SK-N-SH treated with all-trans-retinoic acid at 6 μM for 48 hours (cell line): ENCODE data around the gene ANKRD28.
A peak's percentile ranks its signal among the peaks of the same experiment; 100 is the strongest.

Experiments used
- ATAC-seq: fragments of 200-7000 bp; cut with Tn5 transposase; 3 replicates; pipeline ENCODE4 v1.9.1; 2020; ENCODE audit warnings: mild to moderate bottlenecking, moderate library complexity
- ARNTL ChIP-seq: fragments of 450-650 bp; formaldehyde crosslinking; IDR thresholded peaks from 2 replicates; pipeline ENCODE4 v1.5.0; 2020; ENCODE audit warnings: low read depth, mild to moderate bottlenecking, moderate library complexity, borderline replicate concordance
- BACH2 ChIP-seq: fragments of 250-450 bp; sonication (Bioruptor Pico); IDR thresholded peaks from 2 replicates; pipeline ENCODE4 v1.9.0; 2021; ENCODE audit warnings: mild to moderate bottlenecking, borderline replicate concordance
- CREB5 ChIP-seq: fragments of 250-450 bp; sonication (Bioruptor Pico); IDR thresholded peaks from 2 replicates; pipeline ENCODE4 v1.5.1; 2020; ENCODE audit warnings: low read depth, mild to moderate bottlenecking, moderate library complexity
- CSRNP3 ChIP-seq: fragments of 250-450 bp; sonication (Bioruptor Pico); IDR thresholded peaks from 2 replicates; pipeline ENCODE4 v1.5.1; 2021; ENCODE audit warnings: mild to moderate bottlenecking, moderate library complexity
- ESRRG ChIP-seq: fragments of 250-450 bp; sonication (Bioruptor Pico); IDR thresholded peaks from 2 replicates; pipeline ENCODE4 v1.6.1; 2021; ENCODE audit warnings: mild to moderate bottlenecking
- GLIS3 ChIP-seq: fragments of 250-450 bp; sonication (Bioruptor Pico); IDR thresholded peaks from 2 replicates; pipeline ENCODE4 v1.5.0; 2020; ENCODE audit warnings: mild to moderate bottlenecking, moderate library complexity
- ISL1 ChIP-seq: fragments of 250-450 bp; sonication (Bioruptor Pico); IDR thresholded peaks from 2 replicates; pipeline ENCODE4 v2.1.2; 2022; ENCODE audit warnings: mild to moderate bottlenecking, moderate library complexity
- OSR1 ChIP-seq: fragments of 250-450 bp; sonication (Bioruptor Pico); IDR thresholded peaks from 2 replicates; pipeline ENCODE4 v1.8.0; 2022; ENCODE audit warnings: moderate library complexity, mild to moderate bottlenecking, inconsistent platforms
- PATZ1 ChIP-seq: fragments of 250-450 bp; sonication (Bioruptor Pico); IDR thresholded peaks from 2 replicates; pipeline ENCODE4 v1.8.0; 2020; ENCODE audit warnings: mild to moderate bottlenecking, moderate library complexity, borderline replicate concordance
- PPARA ChIP-seq: fragments of 250-450 bp; sonication (Bioruptor Pico); IDR thresholded peaks from 2 replicates; pipeline ENCODE4 v1.5.0; 2020; ENCODE audit warnings: mild to moderate bottlenecking, borderline replicate concordance
- RARB ChIP-seq: fragments of 250-450 bp; sonication (Bioruptor Pico); IDR thresholded peaks from 2 replicates; pipeline ENCODE4 v1.8.0; 2021; ENCODE audit warnings: mild to moderate bottlenecking, moderate library complexity
- SNAI2 ChIP-seq: fragments of 250-450 bp; sonication (Bioruptor Pico); IDR thresholded peaks from 2 replicates; pipeline ENCODE4 v1.5.0; 2020; ENCODE audit warnings: mild to moderate bottlenecking, moderate library complexity
- TSHZ2 ChIP-seq: fragments of 250-450 bp; sonication (Bioruptor Pico); IDR thresholded peaks from 2 replicates; pipeline ENCODE4 v1.5.0; 2020; ENCODE audit warnings: mild to moderate bottlenecking, moderate library complexity
- ZC3H10 ChIP-seq: fragments of 250-450 bp; sonication (Bioruptor Pico); IDR thresholded peaks from 2 replicates; pipeline ENCODE4 v1.5.1; 2021; ENCODE audit warnings: mild to moderate bottlenecking, moderate library complexity
- ZFP3 ChIP-seq: fragments of 250-450 bp; sonication (Bioruptor Pico); IDR thresholded peaks from 2 replicates; pipeline ENCODE4 v1.5.0; 2020; ENCODE audit warnings: mild to moderate bottlenecking, moderate library complexity
- ZFP30 ChIP-seq: fragments of 450-650 bp; formaldehyde crosslinking; IDR thresholded peaks from 2 replicates; pipeline ENCODE4 v1.5.0; 2022; ENCODE audit warnings: mild to moderate bottlenecking, moderate library complexity
- ZNF565 ChIP-seq: fragments of 450-650 bp; formaldehyde crosslinking; conservative IDR thresholded peaks from 2 replicates; pipeline ENCODE4 v1.5.0; 2020; ENCODE audit warnings: low read depth, mild to moderate bottlenecking, moderate library complexity
- ZNF70 ChIP-seq: fragments of 450-650 bp; formaldehyde crosslinking; IDR thresholded peaks from 2 replicates; pipeline ENCODE4 v1.5.0; 2020; ENCODE audit warnings: mild to moderate bottlenecking, moderate library complexity
- ZNF8 ChIP-seq: fragments of 450-650 bp; formaldehyde crosslinking; IDR thresholded peaks from 2 replicates; pipeline ENCODE4 v1.5.0; 2020; ENCODE audit warnings: mild to moderate bottlenecking, moderate library complexity

Gene ANKRD28

GRCh38 chr3:15771444-15771843 is 26.3 kb downstream of the ANKRD28 start:
- TF ChIP-seq ESRRG (CRISPR knock-in tag) = no peak
- no peak for TF ChIP-seq RARB
- no peak for TF ChIP-seq ZNF8 (CRISPR knock-in tag)
- TF ChIP-seq CSRNP3 (CRISPR knock-in tag) = no peak
- no peak for TF ChIP-seq BACH2
- no peak for TF ChIP-seq TSHZ2 (CRISPR knock-in tag)
- no peak for TF ChIP-seq ARNTL
- no peak for TF ChIP-seq GLIS3
- TF ChIP-seq ZNF565 (CRISPR knock-in tag) = no peak
- TF ChIP-seq CREB5 (CRISPR knock-in tag) = no peak
- no peak for TF ChIP-seq ZFP30
- no peak for TF ChIP-seq ZNF70 (CRISPR knock-in tag)
- no peak for TF ChIP-seq ZFP3 (CRISPR knock-in tag)
- ATAC-seq = no peak

- ATAC-seq = peak; percentile 5; the same call in 1 of the 3 replicates
- no peak for TF ChIP-seq CSRNP3 (CRISPR knock-in tag)
- TF ChIP-seq ZNF70 (CRISPR knock-in tag) = no peak
- no peak for TF ChIP-seq ESRRG (CRISPR knock-in tag)
- TF ChIP-seq OSR1 (CRISPR knock-in tag) = no peak
- TF ChIP-seq PPARA (CRISPR knock-in tag) = no peak
- TF ChIP-seq ZFP30 = no peak
- TF ChIP-seq ISL1 = no peak
- TF ChIP-seq CREB5 (CRISPR knock-in tag) = no peak
- TF ChIP-seq ZC3H10 = no peak
- TF ChIP-seq TSHZ2 (CRISPR knock-in tag) = no peak
- TF ChIP-seq ARNTL = no peak
- no peak for TF ChIP-seq SNAI2
- no peak for TF ChIP-seq PATZ1 (CRISPR knock-in tag)
- TF ChIP-seq ZNF565 (CRISPR knock-in tag) = no peak
- no peak for TF ChIP-seq BACH2
These were observed 28.4 kb downstream of the ANKRD28 start for GRCh38 chr3:15769256-15769915.
